ENCODE measurements around the gene MTERF4.

Gene MTERF4

DNA sequence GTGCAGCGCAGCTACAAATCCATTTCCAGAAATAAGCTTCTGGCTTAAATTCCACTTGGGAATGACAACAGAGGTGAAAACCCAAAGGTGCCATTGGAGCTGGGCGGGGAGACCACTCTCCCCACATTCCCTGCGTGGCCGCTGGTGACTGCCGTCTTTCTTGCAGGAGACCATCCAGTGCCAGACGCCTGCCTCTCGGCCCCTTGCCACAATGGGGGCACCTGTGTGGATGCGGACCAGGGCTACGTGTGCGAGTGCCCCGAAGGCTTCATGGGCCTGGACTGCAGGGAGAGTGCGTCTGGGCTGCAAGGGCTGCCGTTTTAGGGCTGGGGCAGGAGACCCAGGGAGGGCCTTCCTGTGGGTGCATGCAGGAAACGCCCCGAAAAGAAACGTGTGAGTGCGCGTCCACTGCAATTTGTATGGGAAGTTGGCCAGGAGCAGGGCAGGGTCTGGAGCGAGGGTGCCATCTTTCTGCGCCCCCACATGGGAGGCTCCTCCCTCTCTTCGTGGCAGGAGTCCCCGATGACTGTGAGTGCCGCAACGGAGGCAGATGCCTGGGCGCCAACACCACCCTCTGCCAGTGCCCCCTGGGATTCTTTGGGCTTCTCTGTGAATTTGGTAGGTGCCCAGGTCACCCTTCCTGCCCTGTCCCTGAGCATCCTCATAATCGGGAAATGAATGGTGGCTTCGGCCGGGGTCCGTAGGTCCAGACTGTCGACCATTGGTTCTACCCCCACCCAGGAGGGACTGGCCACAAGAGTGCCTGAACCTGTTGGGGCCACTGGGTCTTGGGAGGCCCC, 53.7 kb downstream of the MTERF4 start:
- no peak for DNase-seq

DNA sequence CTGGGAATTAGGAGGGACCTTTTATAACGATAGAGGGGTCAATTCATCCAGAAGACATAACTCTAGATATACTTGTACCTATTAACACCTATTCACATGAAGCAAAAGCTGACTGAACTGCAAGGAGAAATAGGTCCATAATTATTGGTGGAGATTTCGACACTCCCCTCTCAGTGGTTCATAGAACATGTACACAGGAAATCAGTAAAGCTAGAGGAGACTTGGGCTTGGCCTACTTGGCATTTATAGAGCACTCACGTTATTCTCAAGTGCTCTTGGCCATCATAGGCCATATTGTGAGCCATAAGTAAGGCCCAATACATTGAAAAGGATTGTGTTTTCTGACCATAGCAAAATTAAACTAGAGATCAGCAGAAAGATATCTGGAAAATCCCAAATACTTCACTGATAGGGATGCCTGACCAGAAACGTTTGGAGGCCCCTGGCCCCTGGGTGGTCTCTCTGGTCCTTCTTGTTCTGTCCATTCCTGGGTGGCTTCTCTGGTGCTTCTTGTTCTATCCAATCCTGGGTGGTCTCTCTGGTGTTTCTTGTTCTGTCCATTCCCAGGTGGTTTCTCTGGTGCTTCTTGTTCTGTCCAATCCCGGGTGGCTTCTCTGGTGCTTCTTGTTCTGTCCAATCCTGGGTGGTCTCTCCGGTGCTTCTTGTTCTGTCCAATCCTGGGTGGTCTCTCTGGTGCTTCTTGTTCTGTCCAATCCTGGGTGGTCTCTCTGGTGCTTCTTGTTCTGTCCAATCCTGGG, 54.7 kb downstream of the MTERF4 start:
- DNase-seq: no peak

Data from GF-D8 (cell line).